ENCODE measurements around the gene IER2.

IER2 gene

DNA sequence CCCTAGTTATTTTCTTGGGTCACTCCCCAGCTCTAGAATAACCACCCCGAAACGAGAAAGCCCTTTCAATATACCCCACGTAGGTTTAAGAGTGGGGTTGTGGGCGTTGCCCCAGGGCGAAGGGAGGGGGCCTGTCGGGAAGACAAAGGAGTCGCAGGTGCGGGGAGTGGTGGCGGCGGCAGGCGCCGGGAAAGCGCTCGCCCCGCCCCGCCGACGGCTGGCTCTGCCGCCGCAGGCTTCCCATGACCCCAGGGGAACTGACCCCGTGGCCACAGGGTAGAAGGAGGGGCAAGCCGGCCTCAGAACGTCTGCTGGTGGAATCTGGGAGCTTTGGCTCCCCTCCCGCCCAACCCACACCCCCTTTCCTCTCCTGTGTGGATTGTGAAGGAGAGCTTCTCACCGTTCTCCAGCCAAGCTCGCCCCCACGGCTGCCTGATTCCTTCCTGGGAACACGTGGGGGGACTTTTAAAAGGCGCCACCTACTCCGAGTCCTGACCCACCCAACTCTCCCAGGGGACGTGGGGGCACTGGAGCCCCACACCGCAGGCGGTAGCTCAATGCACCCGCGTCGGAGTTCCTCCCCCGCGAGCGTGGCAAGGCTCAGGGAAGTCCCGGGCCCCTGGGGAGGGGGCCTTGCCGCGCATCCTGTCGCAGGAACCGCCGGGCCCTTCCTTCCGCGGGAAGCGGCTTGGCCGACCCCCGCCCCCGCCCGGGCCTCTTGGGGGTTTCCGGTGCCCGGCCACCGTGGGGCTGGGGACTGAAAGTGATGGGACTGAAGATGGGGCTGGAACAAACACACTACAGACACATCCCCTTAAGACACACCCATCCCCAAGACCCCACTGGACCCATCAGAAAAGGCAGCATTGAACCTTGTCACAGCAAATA lies 5.5 kb downstream of the IER2 start:
- no peak for TF ChIP-seq CTCF (IDR thresholded peaks at IDR 0.05)
- peaks cover 12% of the 10 kb centered on the region for H3K4me1 ChIP-seq

DNA sequence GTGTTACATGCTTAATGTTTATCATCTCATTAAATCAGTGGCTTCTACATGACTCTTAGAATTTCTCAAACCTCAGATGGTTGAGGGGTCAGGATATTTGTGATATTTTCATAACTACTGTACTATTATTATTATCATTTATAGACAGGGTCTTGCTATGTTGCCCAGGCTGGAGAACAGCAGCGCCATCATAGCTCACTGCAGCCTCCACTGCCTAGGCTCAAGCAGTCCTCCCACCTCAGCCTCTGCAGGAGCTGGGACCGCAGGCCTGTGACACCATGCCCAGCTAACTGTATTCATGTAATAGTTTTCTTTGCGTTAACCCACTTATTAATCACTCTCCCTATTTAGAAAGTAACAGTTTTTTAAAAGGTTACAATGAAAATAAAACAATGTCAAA lies 9.5 kb downstream of the IER2 start:
- H3K4me1 ChIP-seq = peaks cover 28% of the 10 kb centered on the region
- no peaks in the 10 kb centered on the region for H3K9me3 ChIP-seq (ENCODE audit: control insufficient read depth, low read length)
- H3K4me3 ChIP-seq (ENCODE audit: low read depth, low read length) = no peak overlapping the region
- H3K9ac ChIP-seq = no peak overlapping the region
- no peak overlapping the region for H3K27ac ChIP-seq
- H2AFZ ChIP-seq = no peak overlapping the region
- no peak overlapping the region for H3K4me2 ChIP-seq (ENCODE audit: low read length)
- TF ChIP-seq CTCF (IDR thresholded peaks at IDR 0.05) = no peak
- no peaks in the 10 kb centered on the region for H3K27me3 ChIP-seq (ENCODE audit: control insufficient read depth, insufficient read depth, low read length)
- H3K36me3 ChIP-seq (ENCODE audit: control insufficient read depth, insufficient read depth, low read length) = no peaks in the 10 kb centered on the region
- no peaks in the 10 kb centered on the region for H3K79me2 ChIP-seq

More for the DNA sequence above, 5.5 kb downstream of the IER2 start:
- H3K36me3 ChIP-seq (ENCODE audit: control insufficient read depth, insufficient read depth, low read length) = peaks cover 3% of the 10 kb centered on the region
- H3K27me3 ChIP-seq (ENCODE audit: control insufficient read depth, insufficient read depth, low read length) = no peaks in the 10 kb centered on the region
- H2AFZ ChIP-seq = peak overlapping the region; percentile 65
- peak overlapping the region; percentile 98 for H3K4me3 ChIP-seq (ENCODE audit: low read depth, low read length)
- H3K79me2 ChIP-seq = peaks cover 10% of the 10 kb centered on the region
- peak overlapping the region; percentile 100 for H3K27ac ChIP-seq
- peak overlapping the region; percentile 79 for H3K9ac ChIP-seq
- H3K9me3 ChIP-seq (ENCODE audit: control insufficient read depth, low read length) = no peaks in the 10 kb centered on the region
- H3K4me2 ChIP-seq (ENCODE audit: low read length) = peak overlapping the region; percentile 99

DNA sequence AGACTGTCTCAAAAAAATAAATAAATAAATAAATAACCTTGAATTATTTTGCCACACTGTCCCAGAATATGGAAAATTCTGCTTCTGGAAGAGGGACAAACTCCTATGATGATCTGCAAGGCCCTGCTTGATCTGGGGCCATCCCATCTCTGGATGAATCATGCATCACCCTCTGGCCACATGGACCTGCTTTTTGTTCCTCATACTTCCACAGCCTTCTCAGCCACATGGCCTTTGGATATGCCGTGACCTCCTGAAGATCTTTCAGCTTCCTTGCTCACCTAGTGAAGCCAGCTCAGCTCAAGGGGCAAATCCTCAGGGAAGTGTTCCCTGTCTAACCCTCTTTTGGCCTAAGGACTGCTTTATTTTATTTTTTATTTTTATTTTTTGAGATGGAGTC lies 10.3 kb downstream of the IER2 start:
- no peak overlapping the region for H3K4me3 ChIP-seq (ENCODE audit: low read depth, low read length)
- H3K9ac ChIP-seq = no peak overlapping the region
- no peak overlapping the region for H2AFZ ChIP-seq
- H3K79me2 ChIP-seq = no peaks in the 10 kb centered on the region
- H3K4me2 ChIP-seq (ENCODE audit: low read length) = no peak overlapping the region
- no peaks in the 10 kb centered on the region for H3K27me3 ChIP-seq (ENCODE audit: control insufficient read depth, insufficient read depth, low read length)
- no peak overlapping the region for H3K27ac ChIP-seq
- no peaks in the 10 kb centered on the region for H3K9me3 ChIP-seq (ENCODE audit: control insufficient read depth, low read length)
- peaks cover 29% of the 10 kb centered on the region for H3K4me1 ChIP-seq
- no peaks in the 10 kb centered on the region for H3K36me3 ChIP-seq (ENCODE audit: control insufficient read depth, insufficient read depth, low read length)
- no peak for TF ChIP-seq CTCF (IDR thresholded peaks at IDR 0.05)

DNA sequence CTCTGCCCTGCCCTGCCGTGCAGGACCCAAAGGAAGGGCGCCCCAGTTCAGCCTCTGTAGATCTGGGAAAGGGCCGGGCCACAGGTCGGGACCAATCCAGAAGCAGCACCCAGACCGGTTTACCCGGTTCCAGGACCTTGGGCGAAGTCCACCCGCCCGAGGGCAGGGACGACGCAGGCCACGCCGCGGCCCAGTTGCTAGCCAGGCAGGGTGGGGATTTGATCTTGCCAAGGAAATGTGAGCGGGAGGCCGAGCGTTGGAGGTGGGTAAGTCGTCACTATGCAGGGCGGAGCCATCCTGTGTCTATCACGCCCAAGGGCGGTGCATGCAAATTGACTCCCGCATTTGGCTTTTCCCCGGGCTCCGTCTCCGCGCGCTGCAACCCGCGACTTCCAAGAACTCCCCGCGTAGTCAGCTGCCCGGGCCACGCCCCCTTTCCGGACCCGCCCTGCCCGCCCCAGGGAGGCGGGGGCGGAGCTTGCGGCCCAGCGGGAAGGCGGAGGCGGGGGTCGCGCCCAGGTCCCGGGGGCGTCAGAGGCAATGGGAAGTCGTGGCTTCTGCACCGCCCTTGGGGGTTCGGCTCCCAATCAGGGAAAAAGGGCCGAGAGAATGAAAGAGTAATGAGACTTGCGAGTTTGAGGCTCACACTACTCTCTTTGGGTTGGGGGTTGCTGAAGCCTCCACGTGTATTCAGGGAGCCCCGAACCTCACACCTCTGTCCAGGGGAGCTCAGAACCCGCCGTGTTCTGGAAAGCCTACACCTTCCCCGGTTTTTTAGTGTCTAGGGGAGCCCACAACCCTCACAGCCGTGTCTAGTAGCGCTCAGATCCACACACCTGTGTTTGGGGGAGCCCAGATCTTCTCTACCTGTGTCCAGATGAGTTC lies 12.8 kb downstream of the IER2 start:
- Histone ChIP-seq H3K4me2 (ENCODE audit: low read length) (peak overlapping the region; percentile 68), H3K4me1 (peaks cover 31% of the 10 kb centered on the region), H3K9ac (no peak overlapping the region), H3K79me2 (no peaks in the 10 kb centered on the region), H3K9me3 (ENCODE audit: control insufficient read depth, low read length) (no peaks in the 10 kb centered on the region), H3K4me3 (ENCODE audit: low read depth, low read length) (peak overlapping the region; percentile 66), H3K27ac (peak overlapping the region; percentile 93), H2AFZ (peak overlapping the region; percentile 88), H3K27me3 (ENCODE audit: control insufficient read depth, insufficient read depth, low read length) (no peaks in the 10 kb centered on the region), H3K36me3 (ENCODE audit: control insufficient read depth, insufficient read depth, low read length) (no peaks in the 10 kb centered on the region)
- no peak for TF ChIP-seq CTCF (IDR thresholded peaks at IDR 0.05)

Measured in parathyroid adenoma (tissue), 2 donors.